Measurements from ENCODE around the gene CBLB. TPM values are rescaled to one million over a fixed set of nuclear protein-coding genes. Genes with fewer than 3 reads are reported as not detected.

CBLB gene
- total RNA-seq, 4 donors from 2014 or later = 17.0 to 33.8 (median 23.0) TPM

DNA sequence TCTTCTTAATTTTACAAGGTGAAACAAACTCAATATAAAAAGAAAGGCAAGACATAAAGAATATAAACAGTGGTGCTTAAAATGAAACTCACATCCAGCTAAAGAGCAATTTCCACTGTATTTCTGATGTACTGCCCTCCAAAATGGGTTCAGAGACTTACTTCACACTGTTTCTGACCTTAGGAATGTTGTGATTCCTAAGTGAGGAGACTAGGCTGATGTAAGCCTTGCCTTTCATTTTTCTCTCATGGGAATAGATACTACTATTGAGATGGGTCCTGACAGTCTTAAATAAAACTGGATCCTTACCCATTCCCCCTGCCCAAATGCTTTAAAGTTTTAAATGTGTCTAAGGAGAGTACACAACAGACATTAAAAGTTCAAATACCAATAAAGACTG, 86.9 kb downstream of the CBLB start:
- TF ChIP-seq, protein P1, sequence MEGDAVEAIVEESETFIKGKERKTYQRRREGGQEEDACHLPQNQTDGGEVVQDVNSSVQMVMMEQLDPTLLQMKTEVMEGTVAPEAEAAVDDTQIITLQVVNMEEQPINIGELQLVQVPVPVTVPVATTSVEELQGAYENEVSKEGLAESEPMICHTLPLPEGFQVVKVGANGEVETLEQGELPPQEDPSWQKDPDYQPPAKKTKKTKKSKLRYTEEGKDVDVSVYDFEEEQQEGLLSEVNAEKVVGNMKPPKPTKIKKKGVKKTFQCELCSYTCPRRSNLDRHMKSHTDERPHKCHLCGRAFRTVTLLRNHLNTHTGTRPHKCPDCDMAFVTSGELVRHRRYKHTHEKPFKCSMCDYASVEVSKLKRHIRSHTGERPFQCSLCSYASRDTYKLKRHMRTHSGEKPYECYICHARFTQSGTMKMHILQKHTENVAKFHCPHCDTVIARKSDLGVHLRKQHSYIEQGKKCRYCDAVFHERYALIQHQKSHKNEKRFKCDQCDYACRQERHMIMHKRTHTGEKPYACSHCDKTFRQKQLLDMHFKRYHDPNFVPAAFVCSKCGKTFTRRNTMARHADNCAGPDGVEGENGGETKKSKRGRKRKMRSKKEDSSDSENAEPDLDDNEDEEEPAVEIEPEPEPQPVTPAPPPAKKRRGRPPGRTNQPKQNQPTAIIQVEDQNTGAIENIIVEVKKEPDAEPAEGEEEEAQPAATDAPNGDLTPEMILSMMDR (IDR thresholded peaks at IDR 0.05) = no peak
- TF ChIP-seq POLR2A (IDR thresholded peaks at IDR 0.05) = no peak
- intact Hi-C loops (cut with DNase I; ENCODE audit: low total_unique reads) = no loop called here
- H3K4me3 ChIP-seq (ENCODE audit: low read depth, poor library complexity, severe bottlenecking) = no peak overlapping the region

DNA sequence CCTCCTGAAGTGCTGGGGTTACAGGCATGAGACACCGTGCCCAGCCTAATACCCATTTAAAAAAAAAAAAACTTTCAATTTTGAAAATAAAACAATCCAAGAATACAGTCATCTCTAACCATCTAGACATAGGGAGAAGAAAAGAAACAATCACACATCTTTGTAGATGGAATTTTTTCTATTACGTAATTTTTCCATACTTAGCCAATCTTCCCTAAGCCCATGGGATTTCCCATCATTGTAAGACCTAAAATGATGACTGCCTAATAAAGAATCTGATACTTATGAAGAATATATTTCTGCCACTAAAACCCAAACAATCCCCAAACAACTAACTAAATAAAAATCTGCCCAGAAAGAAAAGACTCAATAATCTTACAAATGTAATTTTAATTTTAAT, 88.7 kb downstream of the CBLB start:
- WGBS, 2 donors = 80 to 86% methylated on average over 2 of the region's 2 CpGs
- DNase-seq (ENCODE audit: low spot score in 2 of 2) = no peak
- TF ChIP-seq POLR2A (IDR thresholded peaks at IDR 0.05) = no peak
- TF ChIP-seq, protein P1 (IDR thresholded peaks at IDR 0.05) = no peak
- intact Hi-C loops (cut with DNase I; ENCODE audit: low total_unique reads) = no loop called here
- H3K4me3 ChIP-seq (ENCODE audit: low read depth, poor library complexity, severe bottlenecking) = no peak overlapping the region

More for the DNA sequence above, 86.9 kb downstream of the CBLB start:
- no peak for DNase-seq (ENCODE audit: low spot score in 2 of 2)

GRCh38 chr3:105775368-105775767, 93.4 kb downstream of the CBLB start:
- no peak overlapping the region for H3K4me3 ChIP-seq (ENCODE audit: low read depth, poor library complexity, severe bottlenecking)
- intact Hi-C loops (cut with DNase I; ENCODE audit: low total_unique reads) = no loop called here
- TF ChIP-seq, protein P1 (IDR thresholded peaks at IDR 0.05) = no peak
- no peak for TF ChIP-seq POLR2A (IDR thresholded peaks at IDR 0.05)
- 65 to 67% methylated on average over 3 of the region's 3 CpGs for WGBS, 2 donors
- DNase-seq (ENCODE audit: low spot score in 2 of 2) = no peak

DNA sequence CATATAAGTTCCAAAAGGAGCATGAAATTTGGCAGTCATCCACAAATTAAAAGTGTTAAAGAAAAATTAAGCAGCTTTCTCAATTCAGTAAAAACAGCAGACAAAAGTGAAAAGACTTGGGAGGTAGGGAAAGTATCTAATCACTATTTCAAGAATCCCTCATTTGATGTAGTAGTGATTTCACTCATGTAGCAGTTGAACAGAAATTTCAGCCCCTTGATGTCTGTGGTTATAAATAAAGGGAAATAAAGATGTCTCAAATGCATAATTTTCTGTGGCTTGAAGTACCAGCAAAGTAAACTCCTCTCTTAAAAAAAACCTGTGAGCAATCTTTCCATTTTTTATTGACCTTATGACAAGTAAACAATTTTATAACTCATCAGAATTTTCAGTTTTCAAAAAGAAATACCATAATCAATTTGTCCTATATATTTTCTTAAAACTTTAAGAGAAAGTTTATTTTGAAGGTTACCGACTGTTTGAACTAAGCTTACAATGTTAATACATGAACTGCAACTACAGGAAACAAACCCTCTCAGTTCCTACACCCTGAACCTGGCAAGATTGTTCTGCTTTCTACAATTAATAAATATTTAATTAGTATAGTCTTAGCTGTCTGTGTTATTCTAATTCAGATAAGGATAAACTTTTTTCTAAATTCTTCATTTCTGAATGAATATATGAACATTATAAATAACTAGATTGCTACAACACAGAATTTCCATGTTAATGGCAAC, 94.2 kb downstream of the CBLB start:
- WGBS, 2 donors = 75 to 86% methylated on average over 1 of the region's 1 CpG
- H3K4me3 ChIP-seq (ENCODE audit: low read depth, poor library complexity, severe bottlenecking) = no peak overlapping the region
- intact Hi-C loops (cut with DNase I; ENCODE audit: low total_unique reads) = no loop called here
- TF ChIP-seq, protein P1 (IDR thresholded peaks at IDR 0.05) = no peak
- TF ChIP-seq POLR2A (IDR thresholded peaks at IDR 0.05) = no peak
- DNase-seq (ENCODE audit: low spot score in 2 of 2) = no peak

DNA sequence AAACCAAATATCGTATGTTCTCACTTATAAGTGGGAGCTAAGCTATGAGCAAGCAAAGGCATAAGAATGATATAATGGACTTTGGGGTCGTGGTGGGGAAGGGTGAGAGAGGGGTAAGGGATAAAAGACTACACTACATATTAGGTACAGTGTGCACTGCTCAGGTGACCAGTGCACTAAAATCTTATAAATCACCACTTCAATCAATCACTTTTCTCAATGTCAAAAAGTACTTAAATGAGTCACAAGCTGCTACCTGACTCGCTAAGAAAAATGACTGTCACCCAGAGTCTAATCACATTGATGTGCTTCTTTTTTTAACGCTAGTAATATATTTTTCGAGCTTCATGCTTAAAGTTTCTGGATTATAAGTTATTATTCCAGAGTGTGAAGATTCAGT, 95.5 kb downstream of the CBLB start:
- intact Hi-C loops (cut with DNase I; ENCODE audit: low total_unique reads) = no loop called here
- DNase-seq (ENCODE audit: low spot score in 2 of 2) = no peak
- WGBS, 2 donors = 92 to 95% methylated on average over 5 of the region's 5 CpGs
- no peak overlapping the region for H3K4me3 ChIP-seq (ENCODE audit: low read depth, poor library complexity, severe bottlenecking)
- no peak for TF ChIP-seq POLR2A (IDR thresholded peaks at IDR 0.05)
- TF ChIP-seq, protein P1 (IDR thresholded peaks at IDR 0.05) = no peak

DNA sequence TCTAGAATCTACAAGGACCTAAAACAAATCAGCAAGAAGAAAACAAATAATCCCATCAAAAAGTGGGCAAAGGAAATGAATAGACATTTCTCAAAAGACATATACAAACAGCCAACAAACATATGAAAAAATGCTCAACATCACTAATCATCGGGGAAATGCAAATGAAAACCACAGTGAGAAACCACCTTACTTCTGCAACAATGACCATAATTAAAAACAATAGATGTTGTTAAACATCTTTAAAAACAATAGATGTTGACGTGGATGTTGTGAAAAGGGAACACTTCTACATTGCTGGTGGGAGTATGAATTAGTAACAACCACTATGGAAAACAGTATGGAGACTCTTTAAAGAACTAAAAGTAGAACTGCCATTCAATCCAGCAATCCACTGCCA, 96.2 kb downstream of the CBLB start:
- TF ChIP-seq, protein P1 (IDR thresholded peaks at IDR 0.05) = no peak
- no peak for TF ChIP-seq POLR2A (IDR thresholded peaks at IDR 0.05)
- 89 to 94% methylated on average over 2 of the region's 2 CpGs for WGBS, 2 donors
- H3K4me3 ChIP-seq (ENCODE audit: low read depth, poor library complexity, severe bottlenecking) = no peak overlapping the region
- DNase-seq (ENCODE audit: low spot score in 2 of 2) = no peak
- intact Hi-C loops (cut with DNase I; ENCODE audit: low total_unique reads) = no loop called here
